Esophagus squamous epithelium (tissue), 5 donors: ENCODE measurements around the gene UBXN10. TPM values are rescaled to one million over a fixed set of nuclear protein-coding genes. Genes with fewer than 3 reads are reported as not detected.
A peak's percentile ranks its signal among the peaks of the same experiment; 100 is the strongest.

Source experiments
- DNase-seq: peaks from one replicate; lab custom pipeline; 2025; lab: John Stamatoyannopoulos, UW
- H3K27ac ChIP-seq, 4 donors: fragments of 200-600 bp; sonication (generic); one replicate each; pipeline ENCODE4 v1.5.1; 2016 to 2019; ENCODE audit warnings: mild to moderate bottlenecking in 1 of 4
- H3K27me3 ChIP-seq, 4 donors: fragments of 200-600 bp; sonication (generic); 1 replicate in 3 of 4; 2 replicates in 1 of 4; pipeline versions ENCODE4 v1.5.1 to v1.6.0; 2017 to 2021; ENCODE audit warnings: antibody characterized with exemption in 1 of 4
- H3K36me3 ChIP-seq, 3 donors: fragments of 200-600 bp; sonication (generic); one replicate each; pipeline ENCODE4 v1.5.1; 2016 to 2019
- H3K4me1 ChIP-seq, 3 donors: fragments of 200-600 bp; sonication (generic); one replicate each; pipeline ENCODE4 v1.5.1; 2017 to 2019
- H3K4me3 ChIP-seq, 4 donors: fragments of 200-600 bp; sonication (generic); 1 replicate in 3 of 4; 2 replicates in 1 of 4; pipeline ENCODE4 v1.5.1; 2016 to 2019; ENCODE audit warnings: mild to moderate bottlenecking in 2 of 4, moderate library complexity in 1 of 4
- H3K9me3 ChIP-seq, 3 donors: fragments of 200-600 bp; sonication (generic); one replicate each; pipeline ENCODE4 v1.5.1; 2016 to 2019
- POLR2A ChIP-seq, 4 donors: fragments of 450-650 bp; IDR thresholded peaks; one replicate each; pipeline ENCODE4 v1.6.1; 2017; ENCODE audit warnings: antibody characterized with exemption in 4 of 4, mild to moderate bottlenecking in 4 of 4, moderate library complexity in 3 of 4
- WGBS, 2 donors: methylation state at CpG; one replicate each; pipeline ENCODE4 v1.1.5; 2018; 5-methylcytosine and 5-hydroxymethylcytosine counted together
- intact Hi-C: fragments of 100-400 bp; cut with DNase I; formaldehyde crosslinking; loops from one replicate; pipeline ENCODE4 v1.15.0; 2022
- total RNA-seq, 4 donors: library from RNA; depleted of rRNA; stranded (reverse); fragments of >200 nt; gene quantifications; one replicate each; pipeline ENCODE4 v1.1.0, GENCODE V29; 2016
- TF ChIP-seq, protein P1 (sequence below), 6 experiments: fragments of 450-650 bp in 4 of 6; fragments of 200-600 bp in 2 of 6; sonication (generic) in 2 of 6; IDR thresholded peaks; one replicate each; pipeline ENCODE4 v1.5.1; 2016 to 2019; ENCODE audit warnings: antibody characterized with exemption in 6 of 6, mild to moderate bottlenecking in 4 of 6, moderate library complexity in 4 of 6
- donor health status: DM: yes; HTN: yes; CAD: no.

UBXN10 gene
- total RNA-seq, 4 donors from 2014 or later = 0.11 to 5.5 (median 0.81) TPM

DNA sequence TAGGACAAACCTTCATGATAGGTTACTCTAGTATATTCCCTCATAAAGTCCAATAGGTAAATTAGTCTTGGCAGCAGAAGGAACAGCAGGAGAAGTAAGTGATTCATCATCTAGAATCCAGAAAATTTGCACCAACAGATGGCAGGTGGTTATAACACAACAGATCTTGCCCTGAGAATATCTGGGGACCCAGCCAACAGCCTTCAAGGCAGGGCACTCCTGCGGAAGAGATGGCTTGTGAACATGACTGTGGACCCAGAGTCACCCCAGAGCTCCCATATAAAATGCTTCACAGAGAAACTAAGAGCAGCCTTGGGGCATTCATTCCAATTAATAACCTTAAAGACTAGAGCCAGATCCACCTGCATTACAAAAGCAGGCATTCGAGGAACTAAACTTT, 8.3 kb downstream of the UBXN10 start:
- DNase-seq = no peak
- WGBS, 2 donors = 38 to 58% methylated on average over 2 of the region's 2 CpGs
- Histone ChIP-seq H3K9me3 (no peaks in the 10 kb centered on the region), H3K4me3 (no peak overlapping the region), H3K27me3 (peaks cover 0 to 63% (median 0%) of the 10 kb centered on the region in 4 donors), H3K36me3 (no peaks in the 10 kb centered on the region), H3K4me1 (peaks cover 5 to 34% (median 7%) of the 10 kb centered on the region in 3 donors), H3K27ac (no peak overlapping the region)
- intact Hi-C loops = no loop called here
- TF ChIP-seq POLR2A (IDR thresholded peaks at IDR 0.05) = no peak
- TF ChIP-seq, protein P1, sequence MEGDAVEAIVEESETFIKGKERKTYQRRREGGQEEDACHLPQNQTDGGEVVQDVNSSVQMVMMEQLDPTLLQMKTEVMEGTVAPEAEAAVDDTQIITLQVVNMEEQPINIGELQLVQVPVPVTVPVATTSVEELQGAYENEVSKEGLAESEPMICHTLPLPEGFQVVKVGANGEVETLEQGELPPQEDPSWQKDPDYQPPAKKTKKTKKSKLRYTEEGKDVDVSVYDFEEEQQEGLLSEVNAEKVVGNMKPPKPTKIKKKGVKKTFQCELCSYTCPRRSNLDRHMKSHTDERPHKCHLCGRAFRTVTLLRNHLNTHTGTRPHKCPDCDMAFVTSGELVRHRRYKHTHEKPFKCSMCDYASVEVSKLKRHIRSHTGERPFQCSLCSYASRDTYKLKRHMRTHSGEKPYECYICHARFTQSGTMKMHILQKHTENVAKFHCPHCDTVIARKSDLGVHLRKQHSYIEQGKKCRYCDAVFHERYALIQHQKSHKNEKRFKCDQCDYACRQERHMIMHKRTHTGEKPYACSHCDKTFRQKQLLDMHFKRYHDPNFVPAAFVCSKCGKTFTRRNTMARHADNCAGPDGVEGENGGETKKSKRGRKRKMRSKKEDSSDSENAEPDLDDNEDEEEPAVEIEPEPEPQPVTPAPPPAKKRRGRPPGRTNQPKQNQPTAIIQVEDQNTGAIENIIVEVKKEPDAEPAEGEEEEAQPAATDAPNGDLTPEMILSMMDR (IDR thresholded peaks at IDR 0.05) = no peak

DNA sequence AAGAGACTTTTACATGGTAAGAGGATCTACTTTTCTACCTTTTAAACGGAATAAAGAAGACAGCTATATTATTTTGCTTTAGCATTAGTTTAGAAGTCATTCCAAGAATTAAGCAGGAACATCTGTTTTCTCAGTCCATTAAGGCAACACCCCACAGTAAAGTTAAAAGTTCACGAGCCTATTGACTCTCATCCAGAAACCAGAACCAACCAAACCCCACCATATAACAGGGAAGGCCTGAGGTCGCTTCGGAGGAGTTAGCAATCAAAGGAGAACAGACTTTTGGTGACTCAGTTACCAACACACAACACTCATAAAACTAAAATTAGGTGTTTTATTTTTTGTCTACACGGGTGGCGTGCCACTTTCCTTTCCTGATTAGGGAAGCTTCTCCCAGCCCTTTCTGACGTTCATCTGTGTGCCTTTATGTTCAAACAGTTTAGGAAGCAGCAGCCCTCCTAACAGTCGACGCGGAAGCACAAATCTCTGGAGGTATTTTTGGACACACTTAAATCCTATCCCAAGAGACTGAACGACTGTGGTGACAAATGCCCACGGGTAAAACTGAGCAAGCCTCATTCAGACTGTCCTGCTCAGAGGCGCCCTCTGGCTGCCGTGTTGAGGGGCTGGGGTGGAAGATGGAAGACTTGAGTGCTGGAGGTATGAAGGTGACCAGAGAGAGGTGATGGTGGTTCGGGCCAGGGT, 9.0 kb downstream of the UBXN10 start:
- no peaks in the 10 kb centered on the region for H3K9me3 ChIP-seq
- H3K4me1 ChIP-seq = peaks cover 5 to 36% (median 7%) of the 10 kb centered on the region in 3 donors
- no peak overlapping the region for H3K27ac ChIP-seq
- peaks cover 0 to 61% (median 0%) of the 10 kb centered on the region in 4 donors for H3K27me3 ChIP-seq
- H3K36me3 ChIP-seq = no peaks in the 10 kb centered on the region
- TF ChIP-seq, protein P1 (IDR thresholded peaks at IDR 0.05) = peak; percentile 48 to 87 (median 79)
- TF ChIP-seq POLR2A (IDR thresholded peaks at IDR 0.05) = no peak
- intact Hi-C loops = loop anchor here (5.0 kb wide), 1 partner anchor 278 kb away; no protein-coding TSS in a partner anchor
- H3K4me3 ChIP-seq = peak overlapping the region in 1 of 4 donors; percentile 2
- no peak for DNase-seq
- WGBS, 2 donors = 19 to 30% methylated on average over 15 of the region's 15 CpGs

DNA sequence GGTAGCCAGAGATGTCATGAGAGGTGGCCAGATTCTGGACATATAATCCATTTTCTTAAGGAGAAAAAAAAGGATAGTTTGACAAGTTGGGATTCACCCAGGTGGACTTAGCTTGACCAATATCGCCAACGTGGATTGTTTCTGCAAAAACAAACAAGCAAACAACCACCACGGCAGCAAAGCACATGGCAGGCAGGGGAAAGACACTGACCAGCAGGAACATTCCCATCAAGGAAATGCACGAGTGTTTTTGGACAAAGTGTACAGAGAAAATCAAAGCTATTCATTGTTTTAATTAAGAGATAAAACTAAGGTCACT, 9.5 kb downstream of the UBXN10 start:
- no peaks in the 10 kb centered on the region for H3K9me3 ChIP-seq
- intact Hi-C loops = loop anchor here (5.0 kb wide), 1 partner anchor 278 kb away; no protein-coding TSS in a partner anchor
- H3K27ac ChIP-seq = no peak overlapping the region
- H3K4me3 ChIP-seq = no peak overlapping the region
- no peaks in the 10 kb centered on the region for H3K36me3 ChIP-seq
- H3K4me1 ChIP-seq = peaks cover 5 to 35% (median 7%) of the 10 kb centered on the region in 3 donors
- no peak for DNase-seq
- TF ChIP-seq, protein P1 (IDR thresholded peaks at IDR 0.05) = no peak
- no peak for TF ChIP-seq POLR2A (IDR thresholded peaks at IDR 0.05)
- H3K27me3 ChIP-seq = peaks cover 0 to 56% (median 0%) of the 10 kb centered on the region in 4 donors
- WGBS, 2 donors = 50 to 63% methylated on average over 4 of the region's 4 CpGs

DNA sequence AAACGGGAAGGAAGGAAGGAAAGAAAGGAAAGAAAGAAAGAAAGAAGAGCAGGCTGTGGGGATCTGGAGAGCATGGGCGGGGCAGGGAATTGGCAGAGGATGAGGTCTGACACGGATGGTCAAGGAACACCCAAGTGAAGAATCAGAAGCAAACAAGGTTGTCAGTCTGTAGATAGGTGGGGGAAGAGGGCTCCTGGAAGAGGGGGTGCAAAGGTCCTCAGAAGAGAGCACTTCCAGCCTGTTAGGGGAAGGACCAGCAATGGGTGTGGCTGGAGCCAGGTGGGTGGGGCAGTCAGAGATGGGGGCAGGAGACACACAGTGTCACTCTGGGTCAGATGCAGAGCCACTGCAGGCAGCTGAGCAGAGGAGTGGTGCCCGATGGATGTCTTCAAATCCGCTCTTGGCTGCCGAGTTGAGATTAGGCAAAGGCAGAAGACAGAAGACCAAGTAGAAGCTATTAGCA, 11.5 kb downstream of the UBXN10 start:
- Histone ChIP-seq H3K4me3 (no peak overlapping the region), H3K4me1 (peaks cover 5 to 29% (median 7%) of the 10 kb centered on the region in 3 donors), H3K27me3 (peaks cover 0 to 41% (median 0%) of the 10 kb centered on the region in 4 donors), H3K36me3 (no peaks in the 10 kb centered on the region), H3K9me3 (no peaks in the 10 kb centered on the region), H3K27ac (no peak overlapping the region)
- no peak for TF ChIP-seq POLR2A (IDR thresholded peaks at IDR 0.05)
- TF ChIP-seq, protein P1 (IDR thresholded peaks at IDR 0.05) = no peak
- 53 to 61% methylated on average over 6 of the region's 6 CpGs for WGBS, 2 donors
- intact Hi-C loops = loop anchor here (5.0 kb wide), 1 partner anchor 280 kb away; no protein-coding TSS in a partner anchor
- DNase-seq = no peak

DNA sequence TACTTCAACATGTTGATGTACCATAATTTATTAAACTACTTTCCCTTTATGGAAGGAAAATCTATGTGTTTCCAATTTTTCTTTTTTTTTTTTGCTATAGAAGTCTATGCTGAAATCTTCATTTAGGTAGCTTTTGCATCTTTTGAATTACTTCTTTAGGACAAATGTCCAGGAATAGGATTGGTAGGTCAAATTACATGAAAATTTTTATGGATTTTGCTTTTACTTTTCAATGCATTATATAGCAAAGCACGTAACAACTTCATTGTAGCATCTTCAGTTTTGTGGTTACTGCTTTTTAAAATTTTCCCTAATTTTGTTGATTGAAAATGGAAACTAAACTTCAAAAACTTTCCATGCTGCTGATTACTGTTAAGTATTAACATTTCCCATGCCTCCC, 12.4 kb downstream of the UBXN10 start:
- DNase-seq = no peak
- peaks cover 0 to 31% (median 0%) of the 10 kb centered on the region in 4 donors for H3K27me3 ChIP-seq
- TF ChIP-seq, protein P1 (IDR thresholded peaks at IDR 0.05) = no peak
- no peak for TF ChIP-seq POLR2A (IDR thresholded peaks at IDR 0.05)
- no peak overlapping the region for H3K27ac ChIP-seq
- H3K9me3 ChIP-seq = no peaks in the 10 kb centered on the region
- 75 to 79% methylated on average over 1 of the region's 1 CpG for WGBS, 2 donors
- peaks cover 5 to 21% (median 7%) of the 10 kb centered on the region in 3 donors for H3K4me1 ChIP-seq
- H3K4me3 ChIP-seq = no peak overlapping the region
- intact Hi-C loops = loop anchor here (5.0 kb wide), 1 partner anchor 281 kb away; no protein-coding TSS in a partner anchor
- H3K36me3 ChIP-seq = no peaks in the 10 kb centered on the region
